Activated T-helper 1 cell treated with anti-CD3 and anti-CD28 coated beads, Interleukin-12 subunit alpha, Interleukin-12 subunit beta, Interleukin-2, Interleukin-4 antibody, amounts not matched to agents 30 ng/mL and 10 ng/mL and 1 ng/mL, durations not matched to agents 14 hours and 24 hours and 36 hours (primary cell): ENCODE data around the gene ZBED5. TPM values are rescaled to one million over a fixed set of nuclear protein-coding genes. Genes with fewer than 3 reads are reported as not detected.

ENCODE experiments used
- DNase-seq: peaks from one replicate; pipeline ENCODE4 v3.0.0; 2021; ENCODE audit warnings: low spot score
- H3K27ac Mint-ChIP-seq: one replicate; pipeline ENCODE4 v1.8.0; 2021; ENCODE audit warnings: mild to moderate bottlenecking, mixed read lengths
- H3K27me3 Mint-ChIP-seq: one replicate; pipeline ENCODE4 v1.8.0; 2022; ENCODE audit warnings: mild to moderate bottlenecking, moderate library complexity, mixed read lengths; ENCODE audit not compliant: insufficient read depth
- H3K36me3 Mint-ChIP-seq: one replicate; pipeline ENCODE4 v1.8.0; 2021; ENCODE audit warnings: low read depth, mixed read lengths
- H3K4me1 Mint-ChIP-seq: one replicate; pipeline ENCODE4 v1.8.0; 2021; ENCODE audit warnings: low read depth, mixed read lengths
- H3K4me3 Mint-ChIP-seq: one replicate; pipeline ENCODE4 v1.8.0; 2021; ENCODE audit warnings: mild to moderate bottlenecking, moderate library complexity, mixed read lengths
- H3K9me3 Mint-ChIP-seq: one replicate; pipeline ENCODE4 v1.8.0; 2021; ENCODE audit warnings: mixed read lengths
- intact Hi-C: fragments of 100-400 bp; cut with micrococcal nuclease; formaldehyde crosslinking; loops from one replicate; pipeline ENCODE4 v1.15.1; 2024
- total RNA-seq: library from RNA; stranded (reverse); gene quantifications from 2 replicates; pipeline ENCODE4 v1.2.3, GENCODE V29; 2022

ZBED5 gene
- total RNA-seq, 1 donor from 2014 or later: 42.2 TPM

DNA sequence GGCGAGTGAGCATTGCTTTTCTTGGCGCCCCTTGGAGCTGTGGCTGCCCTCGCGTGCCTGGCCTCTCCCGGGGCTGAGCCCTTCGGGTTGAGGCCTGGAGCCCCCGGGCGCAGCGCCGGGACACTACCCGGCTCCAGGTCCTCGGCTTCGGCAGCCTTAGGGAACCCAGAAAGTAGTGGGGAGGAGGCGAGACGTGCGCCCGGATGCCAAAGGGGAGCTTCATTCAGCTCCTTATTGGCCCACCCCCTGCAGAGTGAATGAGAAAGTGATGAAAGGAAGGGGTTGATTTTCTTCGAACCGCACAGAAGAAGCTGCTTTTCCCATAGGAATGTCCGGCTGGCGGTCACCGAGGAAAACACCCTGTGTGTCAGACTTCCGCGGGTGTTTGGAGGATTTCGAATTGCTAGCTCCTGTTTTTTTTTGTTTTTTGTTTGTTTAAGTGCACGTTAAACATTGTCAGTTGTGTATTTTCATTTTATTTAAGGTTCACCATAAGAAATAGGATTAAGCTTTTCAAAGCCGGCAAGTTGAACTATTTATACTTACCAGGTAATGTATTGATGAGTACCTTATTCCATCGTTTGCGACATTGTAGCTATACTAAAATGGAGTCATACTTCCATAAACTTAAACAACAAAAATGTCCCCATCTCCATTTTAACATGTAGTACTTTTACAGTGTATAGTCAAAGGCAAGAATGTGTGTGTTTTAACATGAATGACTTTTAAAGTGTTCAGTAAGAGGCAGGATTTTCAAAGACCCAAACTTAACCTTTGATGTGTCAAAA lies 48.3 kb downstream of the ZBED5 start:
- Mint-ChIP-seq H3K4me3 (peak overlapping the region; percentile 95), H3K9me3 (no peaks in the 10 kb centered on the region), H3K27me3 (no peaks in the 10 kb centered on the region), H3K27ac (peak overlapping the region; percentile 98), H3K4me1 (peaks cover 36% of the 10 kb centered on the region), H3K36me3 (peaks cover 39% of the 10 kb centered on the region)
- intact Hi-C loops: loop anchor here (1.0 to 10.0 kb wide), 10 partner anchors 49 to 1495 kb away; partner anchors contain the start of genes CTR9, RNF141, TMEM41B and WEE1
- peak; percentile 37 for DNase-seq

DNA sequence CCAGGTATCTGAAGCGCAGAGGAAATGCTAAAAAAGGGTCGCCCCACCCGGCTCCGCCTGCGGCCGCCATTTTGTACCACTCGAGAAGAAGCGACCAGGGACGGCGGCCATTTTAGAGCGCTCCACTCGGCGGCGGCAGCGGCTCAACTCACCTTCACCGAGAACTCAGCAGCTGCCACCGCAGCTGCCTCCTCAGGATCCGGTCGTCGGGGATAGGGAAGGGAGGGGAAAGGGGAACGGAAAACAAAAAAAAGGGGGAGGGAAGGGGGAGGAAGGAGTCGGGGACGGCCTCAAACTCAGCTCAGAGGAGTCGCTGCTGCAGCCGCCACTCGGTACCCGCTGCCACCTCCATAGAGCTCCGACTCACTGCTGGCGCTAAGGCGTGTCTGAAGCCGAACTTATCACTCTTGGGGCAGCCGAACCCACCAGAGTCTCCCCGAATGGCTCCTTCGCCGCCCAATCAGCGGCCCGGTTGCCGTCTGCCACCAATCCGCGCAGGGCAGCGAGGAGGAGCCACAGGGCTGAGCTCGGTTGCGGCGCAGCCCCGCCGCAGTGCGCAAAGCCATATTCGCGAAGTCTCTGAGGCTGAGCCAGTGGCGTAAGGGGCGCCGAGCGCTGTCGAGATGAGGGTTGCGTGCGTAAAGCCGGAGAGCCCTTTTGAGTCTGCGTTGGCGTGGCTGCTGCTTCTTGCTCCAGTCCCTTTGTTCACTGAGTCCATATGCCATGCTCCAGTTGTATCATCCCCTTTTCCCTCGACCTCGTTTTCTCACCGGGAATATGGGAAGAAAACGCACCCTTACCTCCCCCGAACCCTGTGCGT lies 49.1 kb downstream of the ZBED5 start, which contains the start of gene EIF4G2:
Gene EIF4G2 (minus strand): TSS at position 374 of the 820 bp plus-strand sequence.
- H3K27ac Mint-ChIP-seq: peak within 1 kb of the TSS; percentile 98
- no peaks in the 10 kb centered on the region for H3K27me3 Mint-ChIP-seq
- peak within 1 kb of the TSS; percentile 95 for H3K4me3 Mint-ChIP-seq
- peaks cover 47% of the 10 kb centered on the region for H3K36me3 Mint-ChIP-seq
- DNase-seq: peak; percentile 98
- peaks cover 43% of the 10 kb centered on the region for H3K4me1 Mint-ChIP-seq
- no peaks in the 10 kb centered on the region for H3K9me3 Mint-ChIP-seq
- intact Hi-C loops: loop anchor here (1.0 to 10.0 kb wide), 10 partner anchors 50 to 1494 kb away; partner anchors contain the start of genes CTR9, RNF141, TMEM41B and WEE1

GRCh38 chr11:10808235-10808552 lies 49.7 kb downstream of the ZBED5 start:
- peak overlapping the region; percentile 98 for H3K27ac Mint-ChIP-seq
- H3K36me3 Mint-ChIP-seq: peaks cover 53% of the 10 kb centered on the region
- no peaks in the 10 kb centered on the region for H3K9me3 Mint-ChIP-seq
- H3K27me3 Mint-ChIP-seq: no peaks in the 10 kb centered on the region
- DNase-seq: no peak
- intact Hi-C loops: loop anchor here (2.0 to 10.0 kb wide), 8 partner anchors 123 to 1493 kb away; partner anchors contain the start of genes RNF141, TMEM41B and WEE1
- peaks cover 49% of the 10 kb centered on the region for H3K4me1 Mint-ChIP-seq
- H3K4me3 Mint-ChIP-seq: peak overlapping the region; percentile 95

DNA sequence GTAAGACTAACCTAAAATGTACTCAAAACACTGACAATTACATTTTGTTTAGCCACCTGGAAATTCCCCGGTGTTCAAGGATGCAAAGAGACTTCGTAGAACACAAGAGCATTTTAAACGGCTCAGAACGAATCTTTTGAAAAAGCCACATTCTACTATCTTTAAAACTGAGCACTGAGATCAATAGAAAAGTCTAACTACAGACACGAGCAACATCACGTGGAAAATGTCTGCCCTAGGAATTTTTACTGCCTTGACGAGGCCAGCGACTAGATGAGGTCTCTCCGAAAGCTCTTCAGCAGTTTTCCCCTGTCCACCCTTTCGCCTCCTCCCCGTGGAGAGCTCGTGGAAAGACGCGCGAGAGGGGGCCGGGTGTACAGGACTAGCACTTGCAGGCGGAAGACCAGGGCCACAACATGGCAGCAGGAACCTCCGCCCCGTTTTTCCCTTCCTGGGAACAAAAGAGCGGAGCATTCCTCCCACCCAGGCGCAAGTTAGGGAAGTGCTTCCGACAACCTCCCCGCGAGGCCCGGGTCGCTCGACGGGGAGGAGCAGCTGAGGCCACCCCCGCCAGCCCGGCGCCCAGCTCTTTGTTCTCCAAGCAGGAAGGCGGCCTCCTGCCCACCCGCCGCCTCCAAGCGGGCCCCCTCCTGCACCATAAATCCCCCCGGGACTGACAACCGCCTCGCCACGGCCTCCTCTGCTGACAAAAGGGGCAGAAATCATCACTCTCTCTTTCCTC lies 50.2 kb downstream of the ZBED5 start:
- Mint-ChIP-seq H3K4me1 (peaks cover 49% of the 10 kb centered on the region), H3K27ac (peak overlapping the region; percentile 98), H3K27me3 (no peaks in the 10 kb centered on the region), H3K4me3 (peak overlapping the region; percentile 95), H3K9me3 (no peaks in the 10 kb centered on the region), H3K36me3 (peaks cover 57% of the 10 kb centered on the region)
- DNase-seq: peak; percentile 37
- intact Hi-C loops: loop anchor here (1.0 to 10.0 kb wide), 9 partner anchors 8 to 1493 kb away; partner anchors contain the start of genes RNF141, TMEM41B and WEE1

GRCh38 chr11:10806206-10806605 lies 51.6 kb downstream of the ZBED5 start:
- DNase-seq: no peak
- H3K27ac Mint-ChIP-seq: no peak overlapping the region
- no peaks in the 10 kb centered on the region for H3K9me3 Mint-ChIP-seq
- no peaks in the 10 kb centered on the region for H3K27me3 Mint-ChIP-seq
- peaks cover 60% of the 10 kb centered on the region for H3K4me1 Mint-ChIP-seq
- peaks cover 66% of the 10 kb centered on the region for H3K36me3 Mint-ChIP-seq
- peak overlapping the region; percentile 95 for H3K4me3 Mint-ChIP-seq
- intact Hi-C loops: loop anchor here (5.0 to 10.0 kb wide), 3 partner anchors 349 to 1231 kb away; partner anchors contain the start of gene WEE1

GRCh38 chr11:10805741-10806140 lies 52.1 kb downstream of the ZBED5 start:
- intact Hi-C loops: loop anchor here (5.0 to 10.0 kb wide), 3 partner anchors 349 to 1231 kb away; partner anchors contain the start of gene WEE1
- no peak for DNase-seq
- peak overlapping the region; percentile 95 for H3K4me3 Mint-ChIP-seq
- H3K36me3 Mint-ChIP-seq: peaks cover 70% of the 10 kb centered on the region
- H3K9me3 Mint-ChIP-seq: no peaks in the 10 kb centered on the region
- H3K27ac Mint-ChIP-seq: peak overlapping the region; percentile 63
- H3K4me1 Mint-ChIP-seq: peaks cover 65% of the 10 kb centered on the region
- no peaks in the 10 kb centered on the region for H3K27me3 Mint-ChIP-seq

- H3K4me3 Mint-ChIP-seq: no peak overlapping the region
- no peak overlapping the region for H3K27ac Mint-ChIP-seq
- DNase-seq: no peak
- H3K9me3 Mint-ChIP-seq: no peaks in the 10 kb centered on the region
- H3K36me3 Mint-ChIP-seq: peaks cover 89% of the 10 kb centered on the region
- peaks cover 72% of the 10 kb centered on the region for H3K4me1 Mint-ChIP-seq
- intact Hi-C loops: loop anchor here (10.0 kb wide), 2 partner anchors 351 to 1229 kb away; partner anchors contain the start of gene WEE1
- H3K27me3 Mint-ChIP-seq: no peaks in the 10 kb centered on the region
Measured at GRCh38 chr11:10803676-10804075, 54.2 kb downstream of the ZBED5 start.

Other genes starting within 250 kb of the ZBED5 start
- gene IRAG1, start 164.3 kb downstream of the ZBED5 start, total RNA-seq: not detected in 2 replicates
- gene CTR9, start 106.8 kb downstream of the ZBED5 start, total RNA-seq: 46.2 and 51.1 TPM in 2 replicates
- 1,084 and 1,108 TPM in 2 replicates for gene EIF4G2, start 49.1 kb downstream of the ZBED5 start, total RNA-seq